Measurements from ENCODE around the gene DPCD. TPM values are rescaled to one million over a fixed set of nuclear protein-coding genes. Genes with fewer than 3 reads are reported as not detected.

DPCD gene
- total RNA-seq, 2 donors from 2014 or later, result 9.2 to 16.6 TPM

DNA sequence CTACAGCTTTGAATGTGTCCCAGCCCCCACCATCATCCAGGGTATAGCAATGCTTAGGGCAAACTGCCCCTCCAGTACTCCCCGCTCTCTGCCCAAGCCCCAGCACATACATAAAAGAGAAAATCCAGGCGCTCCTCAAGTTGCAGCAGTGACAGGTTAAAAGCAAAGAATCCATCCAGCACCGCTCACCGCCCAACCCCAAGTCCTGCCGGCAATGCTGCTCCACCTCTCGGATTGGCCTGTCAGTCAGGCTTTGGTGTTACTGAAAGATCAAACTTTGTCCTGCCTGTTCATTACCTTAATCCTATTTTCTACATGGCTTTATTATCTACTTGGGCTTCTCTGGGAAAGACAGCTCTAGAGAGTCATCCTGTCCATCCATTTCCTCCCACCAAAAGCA, 31.9 kb downstream of the DPCD start:
- Histone ChIP-seq H3K27ac (no peak overlapping the region), H3K9me3 (no peaks in the 10 kb centered on the region), H3K36me3 (replicated peaks in 1 of 2; ENCODE audit: insufficient read depth in 1 of 2, low read depth in 2 of 2) (peaks cover 0 to 3% of the 10 kb centered on the region in 2 donors), H3K27me3 (no peaks in the 10 kb centered on the region), H3K4me1 (no peaks in the 10 kb centered on the region), H3K4me3 (no peak overlapping the region)
- no peak for DNase-seq
- WGBS, 2 donors, result 94 to 96% methylated on average over 6 of the region's 6 CpGs
- TF ChIP-seq, protein P1, sequence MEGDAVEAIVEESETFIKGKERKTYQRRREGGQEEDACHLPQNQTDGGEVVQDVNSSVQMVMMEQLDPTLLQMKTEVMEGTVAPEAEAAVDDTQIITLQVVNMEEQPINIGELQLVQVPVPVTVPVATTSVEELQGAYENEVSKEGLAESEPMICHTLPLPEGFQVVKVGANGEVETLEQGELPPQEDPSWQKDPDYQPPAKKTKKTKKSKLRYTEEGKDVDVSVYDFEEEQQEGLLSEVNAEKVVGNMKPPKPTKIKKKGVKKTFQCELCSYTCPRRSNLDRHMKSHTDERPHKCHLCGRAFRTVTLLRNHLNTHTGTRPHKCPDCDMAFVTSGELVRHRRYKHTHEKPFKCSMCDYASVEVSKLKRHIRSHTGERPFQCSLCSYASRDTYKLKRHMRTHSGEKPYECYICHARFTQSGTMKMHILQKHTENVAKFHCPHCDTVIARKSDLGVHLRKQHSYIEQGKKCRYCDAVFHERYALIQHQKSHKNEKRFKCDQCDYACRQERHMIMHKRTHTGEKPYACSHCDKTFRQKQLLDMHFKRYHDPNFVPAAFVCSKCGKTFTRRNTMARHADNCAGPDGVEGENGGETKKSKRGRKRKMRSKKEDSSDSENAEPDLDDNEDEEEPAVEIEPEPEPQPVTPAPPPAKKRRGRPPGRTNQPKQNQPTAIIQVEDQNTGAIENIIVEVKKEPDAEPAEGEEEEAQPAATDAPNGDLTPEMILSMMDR (IDR thresholded peaks at IDR 0.05), result no peak
- no peak for TF ChIP-seq POLR2A (IDR thresholded peaks at IDR 0.05)
- intact Hi-C loops (cut with DNase I), result no loop called here
- no peak for ATAC-seq

DNA sequence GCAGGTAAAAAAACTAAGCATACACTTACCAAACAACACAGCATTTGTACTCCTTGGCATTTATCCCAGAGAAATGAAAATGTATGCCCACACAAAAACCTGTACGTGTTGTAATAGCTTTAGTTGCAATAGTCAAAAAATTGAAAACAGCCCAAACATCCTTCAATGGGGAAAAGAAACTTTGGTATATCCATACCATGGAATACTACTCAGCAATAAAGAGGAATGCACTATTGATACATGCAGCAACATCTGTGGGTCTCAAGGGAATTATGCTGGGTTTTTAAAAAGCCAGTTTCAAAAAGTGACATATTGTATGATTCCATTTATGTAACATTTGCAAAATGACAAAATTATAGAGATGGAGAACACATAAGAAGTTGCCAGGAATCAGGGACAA, 35.4 kb downstream of the DPCD start:
- no peak overlapping the region for H3K4me3 ChIP-seq
- no peaks in the 10 kb centered on the region for H3K9me3 ChIP-seq
- no peak for DNase-seq
- 90 to 91% methylated on average over 1 of the region's 1 CpG for WGBS, 2 donors
- peaks cover 0 to 3% of the 10 kb centered on the region in 2 donors for H3K36me3 ChIP-seq (replicated peaks in 1 of 2; ENCODE audit: insufficient read depth in 1 of 2, low read depth in 2 of 2)
- no peaks in the 10 kb centered on the region for H3K27me3 ChIP-seq
- ATAC-seq, result no peak
- no peaks in the 10 kb centered on the region for H3K4me1 ChIP-seq
- TF ChIP-seq, protein P1 (IDR thresholded peaks at IDR 0.05), result no peak
- TF ChIP-seq POLR2A (IDR thresholded peaks at IDR 0.05), result no peak
- intact Hi-C loops (cut with DNase I), result no loop called here
- H3K27ac ChIP-seq, result no peak overlapping the region

DNA sequence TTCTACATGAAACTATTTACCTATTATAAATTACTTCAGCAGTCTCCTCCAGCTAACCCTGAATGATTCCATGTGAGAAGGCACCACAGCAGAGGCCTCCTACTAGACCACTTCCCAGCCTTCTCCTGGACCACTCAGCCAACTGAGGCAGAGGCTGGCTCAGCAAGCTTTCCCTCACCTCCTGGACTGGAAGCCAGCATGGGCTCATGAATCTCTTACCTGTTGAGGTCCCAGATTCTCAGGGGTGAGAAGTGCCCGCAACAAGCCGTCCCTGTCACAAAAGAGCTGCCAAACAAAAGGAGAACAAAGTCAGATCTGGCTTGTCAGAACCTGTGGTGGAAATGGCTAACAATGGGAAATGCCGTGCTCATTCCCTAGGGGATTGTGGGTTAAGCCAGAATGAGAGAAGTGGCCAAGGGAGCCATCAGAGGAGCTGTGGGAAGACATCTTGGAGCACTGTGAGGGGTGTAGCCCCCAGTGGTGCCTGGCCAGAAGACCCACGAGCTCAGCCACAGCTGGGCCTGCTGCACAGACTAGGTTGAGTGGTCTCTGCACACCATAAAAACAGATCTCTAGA, 36.5 kb downstream of the DPCD start:
- DNase-seq (no peak), ATAC-seq (no peak)
- Histone ChIP-seq H3K27me3 (no peaks in the 10 kb centered on the region), H3K4me3 (no peak overlapping the region), H3K9me3 (no peaks in the 10 kb centered on the region), H3K36me3 (replicated peaks in 1 of 2; ENCODE audit: insufficient read depth in 1 of 2, low read depth in 2 of 2) (no peaks in the 10 kb centered on the region), H3K4me1 (no peaks in the 10 kb centered on the region), H3K27ac (no peak overlapping the region)
- intact Hi-C loops (cut with DNase I), result no loop called here
- no peak for TF ChIP-seq POLR2A (IDR thresholded peaks at IDR 0.05)
- TF ChIP-seq, protein P1 (IDR thresholded peaks at IDR 0.05), result no peak
- 89% methylated on average over 4 of the region's 4 CpGs for WGBS, 2 donors

DNA sequence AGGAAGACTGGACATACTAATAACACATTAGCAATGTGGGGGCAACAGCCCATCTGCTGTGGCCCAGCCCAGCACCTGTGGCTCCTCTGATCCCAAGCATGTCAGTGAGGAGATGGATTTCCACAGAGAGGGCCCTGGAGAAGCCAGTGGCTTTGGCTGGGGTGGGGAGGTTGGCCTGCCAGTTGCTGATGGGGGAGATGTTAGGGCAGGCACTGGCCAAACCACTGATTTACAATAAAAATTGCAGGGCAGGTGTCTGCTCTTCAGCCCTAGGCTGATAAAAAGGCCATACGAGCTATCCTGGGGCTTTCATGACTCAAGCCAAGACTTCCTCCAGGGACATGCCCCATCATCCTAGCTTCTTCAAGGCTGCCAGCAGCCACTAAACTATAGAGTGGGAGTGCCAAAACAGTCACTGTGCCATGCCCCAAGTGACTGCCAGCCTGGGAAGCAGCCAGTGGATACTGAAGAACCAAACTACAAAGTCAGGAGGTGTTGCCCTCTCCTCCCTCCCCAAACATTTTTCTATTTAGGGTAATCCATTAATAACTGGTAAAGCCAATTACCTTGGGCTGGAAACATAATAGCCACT, 37.8 kb downstream of the DPCD start:
- DNase-seq (no peak), ATAC-seq (no peak)
- TF ChIP-seq, protein P1 (IDR thresholded peaks at IDR 0.05), result no peak
- no peak for TF ChIP-seq POLR2A (IDR thresholded peaks at IDR 0.05)
- no peaks in the 10 kb centered on the region for H3K27me3 ChIP-seq
- H3K4me1 ChIP-seq, result no peaks in the 10 kb centered on the region
- no peak overlapping the region for H3K4me3 ChIP-seq
- no peaks in the 10 kb centered on the region for H3K9me3 ChIP-seq
- H3K27ac ChIP-seq, result no peak overlapping the region
- no peaks in the 10 kb centered on the region for H3K36me3 ChIP-seq (replicated peaks in 1 of 2; ENCODE audit: insufficient read depth in 1 of 2, low read depth in 2 of 2)
- 83 to 92% methylated on average over 1 of the region's 1 CpG for WGBS, 2 donors
- intact Hi-C loops (cut with DNase I), result no loop called here
